GM19240 (cell line): ENCODE measurements around the gene CDK17.

Experiments used
- DNase-seq: peaks from one replicate; pipeline ENCODE4 v3.0.0; 2011; ENCODE audit warnings: low spot score; ENCODE audit not compliant: insufficient read length

CDK17 gene

GRCh38 chr12:96266238-96266637 is 134.0 kb downstream of the CDK17 start:
- no peak for DNase-seq

- no peak for DNase-seq
Measured at GRCh38 chr12:96265836-96266235, 134.4 kb downstream of the CDK17 start.

GRCh38 chr12:96265400-96265799 is 134.8 kb downstream of the CDK17 start:
- no peak for DNase-seq

- DNase-seq, result no peak
Measured at GRCh38 chr12:96263449-96263902, 136.8 kb downstream of the CDK17 start.

GRCh38 chr12:96261557-96261956 is 138.7 kb downstream of the CDK17 start:
- no peak for DNase-seq

- DNase-seq, result no peak
Measured at GRCh38 chr12:96260644-96261043, 139.6 kb downstream of the CDK17 start.

GRCh38 chr12:96260231-96260630 is 140.0 kb downstream of the CDK17 start:
- no peak for DNase-seq

- DNase-seq, result no peak
Measured at GRCh38 chr12:96258104-96258961, 141.9 kb downstream of the CDK17 start.

GRCh38 chr12:96257550-96258103 is 142.6 kb downstream of the CDK17 start:
- DNase-seq, result no peak

GRCh38 chr12:96256672-96257361 is 143.4 kb downstream of the CDK17 start:
- no peak for DNase-seq

- no peak for DNase-seq
Measured at GRCh38 chr12:96255077-96255476, 145.2 kb downstream of the CDK17 start.

GRCh38 chr12:96250119-96250685 is 150.0 kb downstream of the CDK17 start:
- no peak for DNase-seq

GRCh38 chr12:96249196-96250118 is 150.8 kb downstream of the CDK17 start:
- no peak for DNase-seq

GRCh38 chr12:96248136-96248931 is 151.9 kb downstream of the CDK17 start:
- DNase-seq, result no peak

- no peak for DNase-seq
Measured at GRCh38 chr12:96247563-96247962, 152.7 kb downstream of the CDK17 start.

GRCh38 chr12:96246926-96247505 is 153.2 kb downstream of the CDK17 start:
- no peak for DNase-seq

- DNase-seq, result no peak
Measured at GRCh38 chr12:96244826-96245225, 155.4 kb downstream of the CDK17 start.

- no peak for DNase-seq
Measured at GRCh38 chr12:96242597-96242996, 157.6 kb downstream of the CDK17 start.

- no peak for DNase-seq
Measured at GRCh38 chr12:96241846-96242256, 158.4 kb downstream of the CDK17 start.

- DNase-seq, result no peak
Measured at GRCh38 chr12:96241431-96241830, 158.8 kb downstream of the CDK17 start.
